GM13977 (cell line): ENCODE data around the gene DACT3.

Source experiments
- DNase-seq: peaks from one replicate; pipeline ENCODE4 v3.0.0; 2012; ENCODE audit warnings: low spot score
- in situ Hi-C: fragments of 300-500 bp; cut with MboI; formaldehyde crosslinking; loops from one replicate; pipeline ENCODE4 v1.12.0; 2022; ENCODE audit warnings: low sequenced_read_pairs, low pct_unique_long_range_greater_than_20kb, mixed read lengths, inconsistent platforms; ENCODE audit not compliant: unreplicated experiment
- TF ChIP-seq, protein P1 (sequence below): IDR thresholded peaks from 2 replicates; pipeline ENCODE4 v1.5.1; 2012; ENCODE audit warnings: mild to moderate bottlenecking, control low read depth; ENCODE audit not compliant: insufficient read depth; ENCODE audit errors: extremely low read depth, missing control alignments

DACT3 gene

DNA sequence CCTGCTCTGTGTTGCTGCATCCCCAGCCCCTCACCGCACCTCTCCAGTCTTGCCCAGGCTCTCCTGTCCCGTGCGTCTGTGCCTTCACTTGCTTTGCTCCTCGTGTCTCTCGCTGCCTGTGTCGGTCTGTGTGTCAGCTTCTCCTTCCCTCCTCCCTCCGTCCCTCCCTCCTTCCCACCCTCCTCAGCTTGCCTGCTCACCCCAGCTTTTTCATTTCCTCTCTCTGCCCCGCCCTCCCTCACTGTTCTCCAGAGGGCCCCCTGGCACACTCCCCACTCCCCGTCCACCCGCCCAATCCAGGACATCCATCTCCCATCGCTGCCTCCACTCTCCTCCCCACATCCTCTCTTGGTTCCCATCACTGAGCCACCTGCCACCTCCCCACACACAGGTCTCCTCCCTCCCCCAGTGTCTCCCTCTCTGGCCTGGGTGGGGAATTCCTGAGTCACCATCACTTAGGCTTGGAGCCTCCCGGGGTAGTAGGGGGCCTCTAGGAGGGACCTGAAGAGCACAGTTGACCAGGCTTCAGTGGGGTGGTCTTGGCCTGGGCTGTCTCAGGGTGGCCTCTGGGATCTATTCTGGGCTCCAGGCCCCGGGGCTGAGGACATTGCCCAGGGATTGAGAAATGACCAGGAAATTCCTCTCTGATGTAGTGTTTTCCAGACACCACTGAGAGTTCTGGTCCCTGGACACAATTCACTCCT lies 35.9 kb downstream of the DACT3 start, which contains the start of gene PTGIR:
Gene PTGIR, minus strand, starts transcription at position 132 of the 704 bp plus-strand sequence. CDS start 864 bp downstream, outside the sequence.
- no peak for DNase-seq
- TF ChIP-seq, protein P1, sequence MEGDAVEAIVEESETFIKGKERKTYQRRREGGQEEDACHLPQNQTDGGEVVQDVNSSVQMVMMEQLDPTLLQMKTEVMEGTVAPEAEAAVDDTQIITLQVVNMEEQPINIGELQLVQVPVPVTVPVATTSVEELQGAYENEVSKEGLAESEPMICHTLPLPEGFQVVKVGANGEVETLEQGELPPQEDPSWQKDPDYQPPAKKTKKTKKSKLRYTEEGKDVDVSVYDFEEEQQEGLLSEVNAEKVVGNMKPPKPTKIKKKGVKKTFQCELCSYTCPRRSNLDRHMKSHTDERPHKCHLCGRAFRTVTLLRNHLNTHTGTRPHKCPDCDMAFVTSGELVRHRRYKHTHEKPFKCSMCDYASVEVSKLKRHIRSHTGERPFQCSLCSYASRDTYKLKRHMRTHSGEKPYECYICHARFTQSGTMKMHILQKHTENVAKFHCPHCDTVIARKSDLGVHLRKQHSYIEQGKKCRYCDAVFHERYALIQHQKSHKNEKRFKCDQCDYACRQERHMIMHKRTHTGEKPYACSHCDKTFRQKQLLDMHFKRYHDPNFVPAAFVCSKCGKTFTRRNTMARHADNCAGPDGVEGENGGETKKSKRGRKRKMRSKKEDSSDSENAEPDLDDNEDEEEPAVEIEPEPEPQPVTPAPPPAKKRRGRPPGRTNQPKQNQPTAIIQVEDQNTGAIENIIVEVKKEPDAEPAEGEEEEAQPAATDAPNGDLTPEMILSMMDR: no peak
- in situ Hi-C loops: no loop called here

DNA sequence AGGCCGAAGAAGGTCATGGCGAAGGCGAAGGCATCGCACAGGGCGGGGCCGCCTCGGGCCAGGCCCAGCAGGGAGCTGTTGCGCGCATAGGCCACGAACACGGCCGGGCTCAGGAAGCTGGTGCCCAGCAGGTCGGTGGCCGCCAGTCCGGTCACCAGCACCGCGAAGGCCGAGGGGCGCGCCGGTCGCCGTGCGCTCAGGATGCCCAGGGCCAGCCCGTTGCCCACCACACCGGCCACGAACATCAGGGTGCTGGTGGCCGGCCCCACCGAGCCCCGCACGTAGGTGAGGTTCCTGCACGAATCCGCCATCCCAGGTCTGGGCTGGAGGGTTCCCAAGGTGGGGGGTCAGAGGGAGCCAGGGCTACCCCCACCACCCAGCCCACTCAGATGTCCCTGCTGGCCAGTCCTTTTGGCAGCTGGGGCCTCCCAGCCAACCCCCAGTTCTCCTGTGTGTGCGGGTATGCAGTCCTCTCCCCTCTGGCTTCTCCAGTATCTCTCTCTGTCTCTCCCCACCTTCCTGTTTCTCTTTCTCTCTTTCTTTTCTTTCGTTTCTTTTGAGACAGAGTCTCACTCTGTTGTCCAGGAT lies 37.0 kb downstream of the DACT3 start:
- in situ Hi-C loops: no loop called here
- no peak for DNase-seq
- TF ChIP-seq, protein P1: no peak

DNA sequence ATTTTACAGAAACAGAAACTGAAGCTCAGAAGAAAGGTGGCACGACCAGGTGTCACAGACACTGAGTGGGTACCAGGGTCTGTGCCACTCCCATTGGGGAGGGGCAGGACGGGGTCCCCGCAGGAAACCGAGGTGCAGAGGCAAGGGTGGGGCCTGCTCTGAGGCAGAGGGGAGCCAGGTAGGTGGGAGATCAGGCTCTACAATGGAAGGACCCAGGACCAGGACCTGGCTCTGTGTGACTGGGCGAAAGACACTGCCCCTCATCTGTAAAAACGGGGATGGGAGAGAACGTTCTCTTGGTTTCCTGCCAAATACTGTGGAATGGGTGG lies 38.9 kb downstream of the DACT3 start:
- in situ Hi-C loops: no loop called here
- TF ChIP-seq, protein P1: no peak

DNA sequence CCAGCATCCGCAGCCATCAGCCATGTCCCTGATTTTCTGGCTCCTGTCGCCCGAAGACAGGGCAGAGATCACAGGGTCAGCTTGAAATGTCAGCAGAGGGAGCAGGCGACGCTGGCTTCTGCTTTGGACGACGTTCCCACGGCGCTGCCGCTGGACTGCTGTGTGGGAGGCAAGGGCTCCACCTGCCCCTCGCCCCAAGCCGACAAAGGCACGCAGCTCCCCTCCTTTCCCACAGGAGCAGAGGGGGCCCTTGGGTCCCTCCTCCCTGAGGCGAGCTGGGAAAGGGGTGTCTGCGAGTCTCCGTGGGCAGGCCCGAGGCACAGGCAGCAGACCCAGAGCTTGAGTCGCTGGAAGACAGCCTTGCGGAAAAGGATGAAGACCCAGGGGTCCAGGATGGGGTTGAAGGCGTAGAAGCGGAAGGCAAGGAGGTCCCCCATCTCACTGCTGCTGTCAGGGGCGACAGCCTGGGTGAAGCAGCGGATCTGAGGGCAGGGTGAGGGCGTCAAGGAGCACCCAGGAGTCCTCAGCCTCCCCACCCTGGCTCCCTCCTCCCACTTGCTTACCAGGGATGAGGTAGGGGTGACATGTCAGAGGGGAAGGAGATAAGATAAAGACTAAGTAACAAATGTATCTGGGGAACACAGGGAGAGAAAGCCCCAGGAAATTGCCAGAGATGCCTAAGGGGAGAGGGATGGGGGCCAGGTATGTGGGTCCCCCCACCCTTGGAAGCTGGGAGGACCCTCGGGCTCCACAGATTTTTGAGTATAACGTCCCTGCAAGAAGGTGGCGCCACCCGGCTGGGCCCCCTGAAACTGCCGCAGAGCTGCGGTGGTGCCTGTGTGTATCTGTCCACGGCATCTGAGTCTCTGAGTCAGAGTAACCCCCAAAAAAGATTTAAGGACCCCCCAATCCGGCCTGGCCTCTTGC lies 39.5 kb downstream of the DACT3 start:
- in situ Hi-C loops: no loop called here
- TF ChIP-seq, protein P1: peak; percentile 31
- DNase-seq: no peak

More for the DNA sequence above, 38.9 kb downstream of the DACT3 start:
- DNase-seq: no peak

DNA sequence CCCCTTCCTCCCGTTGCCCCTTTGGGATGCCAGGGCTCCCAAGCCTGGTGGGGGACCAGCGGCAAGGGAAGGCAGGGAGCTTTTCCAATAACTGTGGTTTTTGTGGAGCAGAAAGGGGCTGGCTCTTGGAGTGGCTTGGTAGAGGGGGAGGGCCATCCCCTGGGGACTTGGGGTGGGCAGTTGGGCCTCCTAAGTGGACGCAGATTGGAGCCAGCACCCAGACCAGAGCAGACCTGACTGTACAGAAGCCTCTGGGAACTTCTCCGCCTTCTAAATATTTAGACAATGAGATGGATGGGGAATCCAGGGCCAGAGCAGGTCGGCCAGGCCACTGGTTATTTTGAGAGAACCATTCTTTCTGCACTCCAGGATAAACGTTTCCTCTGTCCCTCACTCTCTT lies 40.3 kb downstream of the DACT3 start:
- in situ Hi-C loops: no loop called here
- TF ChIP-seq, protein P1: no peak
- DNase-seq: no peak

DNA sequence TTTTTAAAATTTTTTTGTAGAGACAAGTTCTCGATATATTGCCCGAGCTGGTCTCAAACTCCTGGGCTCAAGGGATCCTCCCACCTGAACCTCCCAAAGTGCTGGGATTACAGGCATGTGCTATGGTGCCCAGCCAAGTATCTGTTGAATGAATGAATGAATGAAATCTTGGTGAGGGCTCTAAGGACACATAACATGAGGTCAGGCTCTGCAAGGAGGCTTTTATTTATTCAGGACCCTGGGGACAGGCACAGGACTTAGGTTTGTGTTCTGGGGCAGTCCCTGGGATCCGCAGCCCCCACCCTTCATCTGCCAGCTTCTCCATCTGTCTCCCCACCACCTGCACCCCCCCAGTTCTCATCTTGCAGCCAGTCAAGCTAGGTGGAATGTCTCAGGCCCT lies 40.7 kb downstream of the DACT3 start:
- TF ChIP-seq, protein P1: no peak
- DNase-seq: no peak
- in situ Hi-C loops: no loop called here
